B cell (primary cell): ENCODE measurements around the gene MAEA. TPM values are rescaled to one million over a fixed set of nuclear protein-coding genes. Genes with fewer than 3 reads are reported as not detected.

Source experiments
- ATAC-seq: fragments of 200-7000 bp; cut with Tn5 transposase; one replicate; pipeline ENCODE4 v1.10.0; 2021; ENCODE audit warnings: low read depth, mild to moderate bottlenecking, moderate number of reproducible peaks, moderate library complexity
- CTCF ChIA-PET: fragments of 350-600 bp; sonication (Branson Sonifier 250); formaldehyde crosslinking; loops from one replicate; lab custom pipeline; 2021; ENCODE audit warnings: antibody characterized with exemption, inconsistent platforms; lab: Charles Lee
- POLR2A ChIA-PET: fragments of 350-600 bp; sonication (Branson Sonifier 250); formaldehyde crosslinking; loops from one replicate; lab custom pipeline; 2021; ENCODE audit warnings: antibody characterized with exemption; lab: Charles Lee
- DNase-seq: peaks from one replicate; pipeline ENCODE4 v3.0.0; 2013
- H2AFZ ChIP-seq: 2 replicates; pipeline ENCODE4 v1.6.1; 2012; ENCODE audit warnings: mild to moderate bottlenecking, low read depth, low read length; ENCODE audit not compliant: insufficient read depth, poor library complexity, severe bottlenecking
- H3K27ac ChIP-seq, 2 donors: 1 replicate in 1 of 2; 2 replicates in 1 of 2; pipeline ENCODE4 v1.5.1; 2012 to 2013; ENCODE audit warnings: low read length in 2 of 2, mild to moderate bottlenecking in 2 of 2, moderate library complexity in 1 of 2
- H3K27me3 ChIP-seq, 4 experiments: fragments of 200-600 bp in 1 of 4; sonication (generic) in 1 of 4; replicated peaks in 1 of 4; 1 replicate in 2 of 4; 2 replicates in 2 of 4; pipeline versions ENCODE4 v1.6.1 to v1.7.0; 2013 to 2016; ENCODE audit warnings: low read length in 3 of 4, mild to moderate bottlenecking in 2 of 4, mixed read lengths in 1 of 4, moderate library complexity in 1 of 4; ENCODE audit not compliant: insufficient read depth in 4 of 4, control insufficient read depth in 3 of 4; ENCODE audit errors: control extremely low read depth in 1 of 4
- H3K36me3 ChIP-seq, 2 experiments: replicated peaks in 1 of 2; 1 replicate in 1 of 2; 2 replicates in 1 of 2; pipeline versions ENCODE4 v1.6.1 to v1.7.1; 2013; ENCODE audit warnings: low read length in 1 of 2; ENCODE audit not compliant: insufficient read depth in 2 of 2, control insufficient read depth in 1 of 2; ENCODE audit errors: control extremely low read depth in 1 of 2, extremely low read depth in 1 of 2
- H3K4me1 ChIP-seq, 2 donors: fragments of 200-600 bp in 1 of 2; sonication (generic) in 1 of 2; 1 replicate in 1 of 2; 2 replicates in 1 of 2; pipeline versions ENCODE4 v1.5.1 to v1.6.1; 2013 to 2017; ENCODE audit warnings: low read length in 2 of 2; ENCODE audit not compliant: control insufficient read depth in 2 of 2, insufficient read depth in 2 of 2
- H3K4me2 ChIP-seq: replicated peaks from 2 replicates; pipeline ENCODE3; 2012; ENCODE audit warnings: mild to moderate bottlenecking, low read depth, low read length; ENCODE audit not compliant: poor library complexity, severe bottlenecking
- H3K4me3 ChIP-seq, 5 experiments: fragments of 200-600 bp in 1 of 5; sonication (generic) in 1 of 5; 1 replicate in 3 of 5; 2 replicates in 2 of 5; pipeline versions ENCODE4 v1.5.1 to v1.7.0; 2011 to 2016; ENCODE audit warnings: low read length in 4 of 5, mild to moderate bottlenecking in 4 of 5, low read depth in 2 of 5, control low read depth in 1 of 5, moderate library complexity in 1 of 5; ENCODE audit not compliant: insufficient read depth in 1 of 5; ENCODE audit errors: control extremely low read depth in 1 of 5, extremely low read depth in 1 of 5
- H3K79me2 ChIP-seq: fragments of 200-600 bp; sonication (generic); one replicate; pipeline ENCODE4 v1.6.0; 2016; ENCODE audit warnings: low read length; ENCODE audit not compliant: control insufficient read depth, insufficient read depth
- H3K9ac ChIP-seq: fragments of 200-600 bp; sonication (generic); 2 replicates; pipeline ENCODE4 v1.6.1; 2017; ENCODE audit warnings: mild to moderate bottlenecking, low read length, moderate library complexity
- H3K9me3 ChIP-seq, 3 donors: one replicate each; pipeline versions ENCODE4 v1.6.1 to v1.7.1; 2013; ENCODE audit warnings: low read length in 2 of 3; ENCODE audit not compliant: control insufficient read depth in 2 of 3, insufficient read depth in 1 of 3; ENCODE audit errors: control extremely low read depth in 1 of 3
- H4K20me1 ChIP-seq: 2 replicates; pipeline ENCODE4 v1.6.0; 2012; ENCODE audit warnings: mild to moderate bottlenecking, low read length; ENCODE audit not compliant: insufficient read depth, control insufficient read depth, poor library complexity, severe bottlenecking
- H3K27ac Mint-ChIP-seq: one replicate; pipeline ENCODE4 v1.8.0; 2021; ENCODE audit warnings: mixed read lengths
- H3K27me3 Mint-ChIP-seq: one replicate; pipeline ENCODE4 v1.8.0; 2021; ENCODE audit warnings: mixed read lengths
- H3K4me1 Mint-ChIP-seq: one replicate; pipeline ENCODE4 v1.8.0; 2021; ENCODE audit warnings: mixed read lengths
- H3K4me3 Mint-ChIP-seq: one replicate; pipeline ENCODE4 v1.8.0; 2021; ENCODE audit warnings: mixed read lengths
- H3K9me3 Mint-ChIP-seq: one replicate; pipeline ENCODE4 v1.8.0; 2022; ENCODE audit warnings: mixed read lengths; ENCODE audit not compliant: insufficient read depth
- EZH2 ChIP-seq: IDR thresholded peaks from 2 replicates; pipeline ENCODE4 v1.6.1; 2012; ENCODE audit warnings: borderline replicate concordance, low read depth, mild to moderate bottlenecking, moderate library complexity, low read length; ENCODE audit not compliant: insufficient read depth, poor library complexity, severe bottlenecking
- WGBS: methylation state at CpG from one replicate; pipeline ENCODE4 v1.1.5; 2013; ENCODE audit warnings: missing lambda C conversion rate; ENCODE audit not compliant: insufficient coverage; 5-methylcytosine and 5-hydroxymethylcytosine counted together
- intact Hi-C: fragments of 100-400 bp; cut with micrococcal nuclease; formaldehyde crosslinking; loops from one replicate; pipeline ENCODE4 v1.10.0; 2022
- polyA plus RNA-seq: library from polyadenylated mRNA; depleted of rRNA; stranded (reverse); fragments of >200 nt; gene quantifications from 2 replicates; pipeline ENCODE4 v1.2.3, GENCODE V29; 2012
- total RNA-seq, 2 donors: library from RNA; stranded (reverse); fragments of 120-200 nt in 1 of 2; gene quantifications; 1 replicate in 1 of 2; 2 replicates in 1 of 2; pipeline versions ENCODE4 v1.2.3 to v1.2.4, GENCODE V29; 2013 to 2022
- TF ChIP-seq, protein P1 (sequence below): fragments of 200-600 bp; IDR thresholded peaks from one replicate; pipeline ENCODE4 v1.8.0; 2022; ENCODE audit warnings: antibody characterized with exemption, mild to moderate bottlenecking

The MAEA gene
- total and polyA plus RNA-seq, 2 donors (not counting 1 experiment from before 2014, with no cell fraction given) = 106 to 107 TPM

DNA sequence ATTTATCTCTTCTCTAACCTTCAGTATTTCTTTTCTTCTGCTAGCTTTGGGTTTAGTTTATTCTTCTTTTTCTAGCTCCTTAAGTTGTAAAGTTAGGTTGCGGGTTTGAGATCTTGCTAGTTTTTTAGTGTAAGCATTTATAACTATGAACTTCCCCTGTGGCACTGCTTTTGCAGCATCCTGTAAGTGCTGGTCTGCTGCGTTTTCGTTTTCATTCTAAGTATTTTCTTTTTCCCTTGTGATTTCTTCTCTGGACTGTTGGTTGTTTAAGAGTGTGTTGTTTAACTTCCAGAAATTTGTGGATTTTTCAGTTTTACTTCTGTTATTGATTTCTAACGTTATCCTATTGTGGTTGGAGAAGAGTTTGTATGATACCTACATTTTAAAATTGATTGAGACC is 29.7 kb upstream of the MAEA start:
- no peak overlapping the region for H3K27ac ChIP-seq
- POLR2A ChIA-PET = no interaction called here
- H3K9me3 ChIP-seq = peaks cover 0 to 4% (median 3%) of the 10 kb centered on the region in 3 donors
- H4K20me1 ChIP-seq = peaks cover 6% of the 10 kb centered on the region
- peaks cover 2% of the 10 kb centered on the region for H3K9me3 Mint-ChIP-seq
- H3K36me3 ChIP-seq = no peaks in the 10 kb centered on the region
- intact Hi-C loops = no loop called here
- peak overlapping the region; percentile 80 for H3K27ac Mint-ChIP-seq
- ATAC-seq (peak; percentile 31), DNase-seq (no peak)
- CTCF ChIA-PET = interaction anchor here (0.6 kb wide), 1 partner anchor 9 kb away, joined by 3 read pairs; no protein-coding TSS in a partner anchor
- H3K4me3 ChIP-seq = no peak overlapping the region
- H3K4me1 ChIP-seq = peaks cover 0 to 4% of the 10 kb centered on the region in 2 donors
- H3K79me2 ChIP-seq = peaks cover 61% of the 10 kb centered on the region
- no peak overlapping the region for H2AFZ ChIP-seq
- H3K4me1 Mint-ChIP-seq = peaks cover 23% of the 10 kb centered on the region
- H3K27me3 ChIP-seq = no peaks in the 10 kb centered on the region
- no peaks in the 10 kb centered on the region for H3K27me3 Mint-ChIP-seq
- no peak for TF ChIP-seq EZH2
- TF ChIP-seq, protein P1, sequence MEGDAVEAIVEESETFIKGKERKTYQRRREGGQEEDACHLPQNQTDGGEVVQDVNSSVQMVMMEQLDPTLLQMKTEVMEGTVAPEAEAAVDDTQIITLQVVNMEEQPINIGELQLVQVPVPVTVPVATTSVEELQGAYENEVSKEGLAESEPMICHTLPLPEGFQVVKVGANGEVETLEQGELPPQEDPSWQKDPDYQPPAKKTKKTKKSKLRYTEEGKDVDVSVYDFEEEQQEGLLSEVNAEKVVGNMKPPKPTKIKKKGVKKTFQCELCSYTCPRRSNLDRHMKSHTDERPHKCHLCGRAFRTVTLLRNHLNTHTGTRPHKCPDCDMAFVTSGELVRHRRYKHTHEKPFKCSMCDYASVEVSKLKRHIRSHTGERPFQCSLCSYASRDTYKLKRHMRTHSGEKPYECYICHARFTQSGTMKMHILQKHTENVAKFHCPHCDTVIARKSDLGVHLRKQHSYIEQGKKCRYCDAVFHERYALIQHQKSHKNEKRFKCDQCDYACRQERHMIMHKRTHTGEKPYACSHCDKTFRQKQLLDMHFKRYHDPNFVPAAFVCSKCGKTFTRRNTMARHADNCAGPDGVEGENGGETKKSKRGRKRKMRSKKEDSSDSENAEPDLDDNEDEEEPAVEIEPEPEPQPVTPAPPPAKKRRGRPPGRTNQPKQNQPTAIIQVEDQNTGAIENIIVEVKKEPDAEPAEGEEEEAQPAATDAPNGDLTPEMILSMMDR = no peak
- H3K4me2 ChIP-seq = peak overlapping the region; percentile 6
- peak overlapping the region; percentile 50 for H3K4me3 Mint-ChIP-seq
- no peak overlapping the region for H3K9ac ChIP-seq
- 70% methylated on average over 3 of the region's 4 CpGs for WGBS

DNA sequence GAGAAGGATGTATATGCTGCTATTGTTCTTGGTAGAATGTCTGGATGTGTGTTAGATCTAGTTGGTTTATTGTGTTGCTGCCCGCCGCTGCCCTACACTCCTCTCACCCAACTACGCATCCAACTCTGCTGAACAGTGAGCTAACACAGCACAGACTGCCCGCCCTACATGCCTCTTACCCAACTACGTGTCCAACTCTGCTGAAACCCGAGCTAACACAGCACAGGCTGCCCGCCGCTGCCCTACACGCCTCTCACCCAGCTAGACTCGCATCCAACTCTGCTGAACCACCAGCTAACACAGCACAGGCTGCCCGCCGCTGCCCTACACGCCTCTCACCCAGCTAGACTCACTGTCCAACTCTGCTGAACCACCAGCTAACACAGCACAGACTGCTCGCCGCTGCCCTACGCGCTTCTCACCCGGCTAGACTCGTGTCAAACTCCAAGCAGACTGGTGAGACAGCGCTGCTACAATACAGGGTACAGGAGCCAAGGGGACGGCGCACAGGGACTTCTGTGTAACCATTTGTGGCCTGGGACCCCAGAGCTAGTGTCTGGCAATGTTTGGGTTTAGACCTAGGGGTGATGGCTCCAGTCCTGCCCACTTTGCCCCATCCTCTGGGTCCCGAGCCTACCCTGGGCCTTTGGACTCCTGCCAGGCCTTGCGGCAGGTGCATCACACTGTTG is 29.1 kb upstream of the MAEA start:
- DNase-seq (no peak), ATAC-seq (no peak)
- peaks cover 2% of the 10 kb centered on the region for H3K9me3 Mint-ChIP-seq
- Histone ChIP-seq H3K9me3 (peaks cover 0 to 3% (median 3%) of the 10 kb centered on the region in 3 donors), H2AFZ (no peak overlapping the region), H3K36me3 (no peaks in the 10 kb centered on the region), H4K20me1 (peaks cover 6% of the 10 kb centered on the region), H3K79me2 (peaks cover 60% of the 10 kb centered on the region), H3K27me3 (no peaks in the 10 kb centered on the region), H3K4me1 (peaks cover 0 to 4% of the 10 kb centered on the region in 2 donors), H3K4me2 (peak overlapping the region; percentile 6), H3K4me3 (no peak overlapping the region), H3K9ac (no peak overlapping the region), H3K27ac (no peak overlapping the region)
- TF ChIP-seq EZH2 = no peak
- TF ChIP-seq, protein P1 = no peak
- H3K27me3 Mint-ChIP-seq = no peaks in the 10 kb centered on the region
- peak overlapping the region; percentile 50 for H3K4me3 Mint-ChIP-seq
- H3K4me1 Mint-ChIP-seq = peaks cover 23% of the 10 kb centered on the region
- CTCF ChIA-PET = interaction anchor here (0.6 kb wide), 1 partner anchor 10 kb away, joined by 3 read pairs; no protein-coding TSS in a partner anchor
- WGBS = 92% methylated on average over 22 of the region's 24 CpGs
- intact Hi-C loops = no loop called here
- POLR2A ChIA-PET = no interaction called here
- H3K27ac Mint-ChIP-seq = peak overlapping the region; percentile 80
